OCI-LY3 (cell line): Measurements from ENCODE around the gene TRIM24.

Experiments used
- EZH2phosphoT487 ChIP-seq: fragments of 200-600 bp; shearing (Covaris generic); IDR thresholded peaks from 2 replicates; pipeline ENCODE4 v1.6.1; 2018; ENCODE audit warnings: antibody characterized with exemption, mixed run types, low read depth
- TF ChIP-seq, protein P1 (sequence below): fragments of 200-600, 300-600 bp; sonication (generic); IDR thresholded peaks from 2 replicates; pipeline ENCODE4 v1.5.1; 2014; ENCODE audit warnings: antibody characterized with exemption, low read length, low read depth

DNA sequence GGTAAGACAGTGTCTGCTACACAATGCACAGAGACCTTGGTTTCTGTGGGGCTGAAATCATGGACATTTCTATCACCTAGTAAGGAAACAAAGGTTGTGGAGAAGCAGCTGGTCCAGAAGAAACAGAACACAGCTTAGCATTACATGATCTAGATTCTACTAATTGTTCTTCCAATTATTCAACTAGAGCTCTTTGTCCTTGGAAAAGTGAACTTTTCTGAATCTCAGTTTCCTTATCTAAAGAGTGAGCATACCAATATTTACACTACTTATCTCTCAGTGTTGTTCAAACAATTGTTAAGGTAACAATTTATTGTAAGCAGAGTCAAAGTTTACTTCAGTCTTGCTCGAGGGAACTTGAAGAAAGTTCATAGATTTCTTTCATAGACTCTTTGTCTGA lies 42.3 kb upstream of the TRIM24 start:
- TF ChIP-seq, protein P1, sequence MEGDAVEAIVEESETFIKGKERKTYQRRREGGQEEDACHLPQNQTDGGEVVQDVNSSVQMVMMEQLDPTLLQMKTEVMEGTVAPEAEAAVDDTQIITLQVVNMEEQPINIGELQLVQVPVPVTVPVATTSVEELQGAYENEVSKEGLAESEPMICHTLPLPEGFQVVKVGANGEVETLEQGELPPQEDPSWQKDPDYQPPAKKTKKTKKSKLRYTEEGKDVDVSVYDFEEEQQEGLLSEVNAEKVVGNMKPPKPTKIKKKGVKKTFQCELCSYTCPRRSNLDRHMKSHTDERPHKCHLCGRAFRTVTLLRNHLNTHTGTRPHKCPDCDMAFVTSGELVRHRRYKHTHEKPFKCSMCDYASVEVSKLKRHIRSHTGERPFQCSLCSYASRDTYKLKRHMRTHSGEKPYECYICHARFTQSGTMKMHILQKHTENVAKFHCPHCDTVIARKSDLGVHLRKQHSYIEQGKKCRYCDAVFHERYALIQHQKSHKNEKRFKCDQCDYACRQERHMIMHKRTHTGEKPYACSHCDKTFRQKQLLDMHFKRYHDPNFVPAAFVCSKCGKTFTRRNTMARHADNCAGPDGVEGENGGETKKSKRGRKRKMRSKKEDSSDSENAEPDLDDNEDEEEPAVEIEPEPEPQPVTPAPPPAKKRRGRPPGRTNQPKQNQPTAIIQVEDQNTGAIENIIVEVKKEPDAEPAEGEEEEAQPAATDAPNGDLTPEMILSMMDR, result no peak
- no peak for TF ChIP-seq EZH2phosphoT487
